ENCODE measurements around the gene TMEM106B.

TMEM106B gene

GRCh38 chr7:12250232-12250631, 39.1 kb downstream of the TMEM106B start:
- TF ChIP-seq, protein P1, sequence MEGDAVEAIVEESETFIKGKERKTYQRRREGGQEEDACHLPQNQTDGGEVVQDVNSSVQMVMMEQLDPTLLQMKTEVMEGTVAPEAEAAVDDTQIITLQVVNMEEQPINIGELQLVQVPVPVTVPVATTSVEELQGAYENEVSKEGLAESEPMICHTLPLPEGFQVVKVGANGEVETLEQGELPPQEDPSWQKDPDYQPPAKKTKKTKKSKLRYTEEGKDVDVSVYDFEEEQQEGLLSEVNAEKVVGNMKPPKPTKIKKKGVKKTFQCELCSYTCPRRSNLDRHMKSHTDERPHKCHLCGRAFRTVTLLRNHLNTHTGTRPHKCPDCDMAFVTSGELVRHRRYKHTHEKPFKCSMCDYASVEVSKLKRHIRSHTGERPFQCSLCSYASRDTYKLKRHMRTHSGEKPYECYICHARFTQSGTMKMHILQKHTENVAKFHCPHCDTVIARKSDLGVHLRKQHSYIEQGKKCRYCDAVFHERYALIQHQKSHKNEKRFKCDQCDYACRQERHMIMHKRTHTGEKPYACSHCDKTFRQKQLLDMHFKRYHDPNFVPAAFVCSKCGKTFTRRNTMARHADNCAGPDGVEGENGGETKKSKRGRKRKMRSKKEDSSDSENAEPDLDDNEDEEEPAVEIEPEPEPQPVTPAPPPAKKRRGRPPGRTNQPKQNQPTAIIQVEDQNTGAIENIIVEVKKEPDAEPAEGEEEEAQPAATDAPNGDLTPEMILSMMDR (IDR thresholded peaks at IDR 0.05; ENCODE audit: insufficient read depth, low read length, missing control alignments): no peak
- POLR2A ChIA-PET: interaction anchor here (0.6 kb wide), 1 partner anchor 39 kb away, joined by 3 read pairs; the partner anchor contains the start of gene TMEM106B
- H3K4me3 ChIP-seq (ENCODE audit: low read depth, low read length): no peak overlapping the region
- CTCF ChIA-PET: no interaction called here
- no peak for DNase-seq (ENCODE audit: low read depth, low spot score)

GRCh38 chr7:12256090-12256489, 45.0 kb downstream of the TMEM106B start:
- no peak overlapping the region for H3K4me3 ChIP-seq (ENCODE audit: low read depth, low read length)
- TF ChIP-seq, protein P1 (IDR thresholded peaks at IDR 0.05; ENCODE audit: insufficient read depth, low read length, missing control alignments): no peak
- POLR2A ChIA-PET: no interaction called here
- no peak for DNase-seq (ENCODE audit: low read depth, low spot score)
- CTCF ChIA-PET: no interaction called here

- DNase-seq (ENCODE audit: low read depth, low spot score): no peak
- ChIA-PET CTCF (no interaction called here), POLR2A (no interaction called here)
- TF ChIP-seq, protein P1 (IDR thresholded peaks at IDR 0.05; ENCODE audit: insufficient read depth, low read length, missing control alignments): no peak
- no peak overlapping the region for H3K4me3 ChIP-seq (ENCODE audit: low read depth, low read length)
Measured at GRCh38 chr7:12257582-12257981, 46.5 kb downstream of the TMEM106B start.

DNA sequence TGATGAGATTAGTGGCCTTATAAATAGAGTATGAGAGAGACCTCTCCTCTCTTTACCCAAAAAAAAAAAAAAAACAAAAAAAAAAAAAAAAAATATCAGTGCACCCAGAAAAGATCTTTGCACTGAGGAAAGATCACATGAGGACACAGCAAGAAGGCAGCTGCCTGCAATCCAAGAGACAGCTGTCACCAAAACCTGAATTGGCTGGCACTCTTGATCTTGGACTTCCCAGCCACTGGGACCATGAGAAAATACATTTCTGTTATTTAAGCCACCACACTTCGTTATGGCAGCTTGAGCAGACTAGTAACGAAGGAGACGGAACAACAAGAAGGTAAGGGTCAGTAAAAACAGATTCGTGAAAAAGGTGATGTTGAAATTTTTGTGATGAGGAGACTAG, 47.0 kb downstream of the TMEM106B start:
- TF ChIP-seq, protein P1 (IDR thresholded peaks at IDR 0.05; ENCODE audit: insufficient read depth, low read length, missing control alignments): no peak
- no peak for DNase-seq (ENCODE audit: low read depth, low spot score)
- H3K4me3 ChIP-seq (ENCODE audit: low read depth, low read length): no peak overlapping the region
- CTCF ChIA-PET: no interaction called here
- POLR2A ChIA-PET: no interaction called here

DNA sequence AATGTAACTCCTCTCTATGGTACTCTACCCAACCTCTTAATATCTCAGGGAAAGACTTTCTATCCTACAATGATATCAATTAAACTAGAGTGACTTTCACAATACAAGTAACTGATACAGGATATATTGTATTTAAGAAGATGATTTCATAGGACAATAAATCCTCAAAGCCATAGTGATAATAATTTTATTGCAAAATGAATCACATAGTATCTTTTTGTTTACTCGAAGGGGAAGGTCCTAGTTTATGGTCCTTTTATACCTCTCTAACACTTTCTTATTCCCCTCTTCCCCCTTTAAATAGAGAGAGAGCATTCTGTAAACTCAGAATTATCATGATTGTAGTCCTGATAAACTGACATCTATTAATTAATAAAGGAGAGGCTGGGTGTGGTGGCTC, 56.4 kb downstream of the TMEM106B start:
- TF ChIP-seq, protein P1 (IDR thresholded peaks at IDR 0.05; ENCODE audit: insufficient read depth, low read length, missing control alignments): no peak
- POLR2A ChIA-PET: no interaction called here
- CTCF ChIA-PET: no interaction called here
- H3K4me3 ChIP-seq (ENCODE audit: low read depth, low read length): no peak overlapping the region
- DNase-seq (ENCODE audit: low read depth, low spot score): no peak

- TF ChIP-seq, protein P1 (IDR thresholded peaks at IDR 0.05; ENCODE audit: insufficient read depth, low read length, missing control alignments): no peak
- ChIA-PET POLR2A (no interaction called here), CTCF (no interaction called here)
- DNase-seq (ENCODE audit: low read depth, low spot score): no peak
- no peak overlapping the region for H3K4me3 ChIP-seq (ENCODE audit: low read depth, low read length)
Measured at GRCh38 chr7:12269100-12269895, 58.2 kb downstream of the TMEM106B start.

All from AG04449 (cell line).